Suprapubic skin (tissue), 4 donors: ENCODE data around the gene GLB1L2.

Source experiments
- CTCF ChIP-seq, 2 donors: fragments of 200-600 bp in 1 of 2; fragments of 450-650 bp in 1 of 2; sonication (generic) in 1 of 2; IDR thresholded peaks; one replicate each; pipeline ENCODE4 v1.5.1; 2016 to 2019; ENCODE audit warnings: antibody characterized with exemption in 2 of 2, mild to moderate bottlenecking in 1 of 2, moderate library complexity in 1 of 2
- EP300 ChIP-seq: sonication (generic); formaldehyde crosslinking; IDR thresholded peaks from one replicate; pipeline ENCODE4 v1.6.1; 2017; ENCODE audit warnings: antibody characterized with exemption
- POLR2A ChIP-seq, 2 donors: fragments of 450-650 bp; IDR thresholded peaks; one replicate each; pipeline ENCODE4 v1.6.1; 2017; ENCODE audit warnings: antibody characterized with exemption in 2 of 2, mild to moderate bottlenecking in 2 of 2, moderate library complexity in 2 of 2
- POLR2AphosphoS5 ChIP-seq, 3 donors: sonication (generic); formaldehyde crosslinking; IDR thresholded peaks; one replicate each; pipeline ENCODE4 v1.6.1; 2017; ENCODE audit warnings: antibody characterized with exemption in 3 of 3

DNA sequence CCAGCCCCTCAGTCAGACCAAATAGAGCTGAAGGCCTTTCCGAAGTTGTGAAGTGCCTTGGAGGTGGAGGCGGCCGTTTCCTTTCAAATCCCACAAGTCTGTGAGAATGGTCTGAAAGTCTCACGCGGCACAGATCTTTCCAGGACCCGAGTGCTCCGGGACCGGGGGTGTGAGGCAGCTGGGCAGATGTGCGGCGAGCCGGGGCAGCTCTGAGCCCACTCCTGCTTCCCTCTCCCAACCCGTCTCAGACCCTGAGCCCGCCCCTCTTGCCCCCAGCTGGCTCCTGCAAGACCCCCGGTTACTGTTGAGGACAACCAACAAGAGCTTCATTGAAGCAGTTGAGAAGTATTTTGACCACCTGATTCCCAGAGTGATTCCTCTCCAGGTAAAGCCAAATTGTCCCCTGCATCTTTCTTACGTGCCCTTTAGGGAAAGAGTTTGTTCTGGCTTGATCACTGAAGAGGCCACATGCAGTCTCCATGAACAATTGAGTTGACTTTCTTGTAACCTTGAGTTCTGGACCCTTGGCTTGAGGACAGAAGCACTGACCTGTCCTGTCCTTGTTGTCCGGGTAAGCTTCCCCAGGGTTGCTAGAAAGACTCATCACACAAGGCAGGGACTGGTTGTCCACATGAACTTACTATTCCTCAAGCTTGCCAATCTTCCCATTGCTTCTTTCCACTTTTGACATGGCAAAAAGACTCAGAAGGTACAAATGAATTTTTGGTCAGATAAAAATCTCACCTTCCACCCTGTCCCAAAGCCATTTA is 48.1 kb upstream of the GLB1L2 start:
- TF ChIP-seq CTCF (IDR thresholded peaks at IDR 0.05): no peak
- no peak for TF ChIP-seq POLR2A (IDR thresholded peaks at IDR 0.05)
- TF ChIP-seq EP300: no peak
- TF ChIP-seq POLR2AphosphoS5 (IDR thresholded peaks at IDR 0.05): no peak
